GM18873 (cell line): ENCODE data around the gene C1QTNF6.

Source experiments
- ATAC-seq: cut with Tn5 transposase; IDR thresholded peaks from one replicate; pipeline ENCODE4 v1.9.1; 2021; ENCODE audit warnings: mild to moderate bottlenecking, moderate library complexity, moderate number of reproducible peaks; ENCODE audit not compliant: unreplicated experiment, low FRiP score

C1QTNF6 gene

GRCh38 chr22:37224757-37225420, 36.8 kb upstream of the C1QTNF6 start:
- no peak for ATAC-seq

DNA sequence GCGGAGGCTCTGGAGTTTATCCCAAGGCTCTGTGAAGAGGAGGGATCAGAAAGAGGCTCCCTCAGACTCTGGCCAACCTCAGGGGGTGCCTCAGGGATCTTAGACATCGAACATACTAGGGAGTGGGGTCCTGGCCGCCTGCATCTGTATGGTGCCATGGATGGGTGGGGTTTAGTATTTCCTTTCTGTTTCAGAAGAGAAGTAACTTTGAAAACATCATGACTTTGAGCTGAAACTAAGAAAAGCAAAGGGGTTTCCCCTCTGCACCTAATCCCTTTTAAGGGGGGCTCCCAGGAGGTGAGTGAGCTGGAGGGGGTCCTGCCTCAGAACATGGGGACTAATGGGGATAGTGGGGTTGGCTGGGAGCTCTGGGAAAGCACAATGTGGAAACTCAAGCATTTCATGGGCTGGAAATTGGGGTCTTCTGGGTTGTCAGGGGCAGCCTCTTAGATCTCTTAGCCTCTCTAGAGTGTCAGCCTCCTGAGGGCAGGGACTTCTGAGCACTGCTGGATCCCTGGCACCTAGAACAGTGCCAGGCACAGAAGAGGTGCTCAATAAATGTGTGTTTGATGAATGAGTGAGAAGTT, 36.0 kb upstream of the C1QTNF6 start:
- ATAC-seq, result no peak

DNA sequence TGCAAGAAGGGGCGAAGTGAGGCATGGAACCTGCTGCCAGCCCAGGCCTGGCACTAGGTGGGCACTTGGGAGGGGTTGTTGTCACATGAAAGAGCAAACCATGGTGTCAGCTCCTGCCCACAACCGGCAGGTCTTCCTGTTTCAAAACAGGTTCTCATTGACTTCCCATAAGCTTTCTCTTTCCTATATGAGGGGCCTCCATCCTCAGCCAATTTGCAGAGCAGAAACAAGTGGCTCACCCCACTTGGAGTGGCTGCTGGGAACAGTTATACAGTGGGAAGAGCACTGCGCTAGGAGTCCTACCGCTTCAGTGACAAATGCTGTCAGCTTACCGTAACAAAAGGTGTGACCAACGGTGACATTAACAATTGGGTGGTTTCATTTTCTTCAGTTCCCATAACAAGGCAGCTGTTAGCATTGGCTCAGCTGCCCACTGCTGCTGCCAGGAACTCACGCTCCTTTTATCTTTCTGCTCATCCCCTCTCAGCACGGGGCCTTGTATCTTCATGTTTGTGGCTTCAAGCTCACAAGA, 34.5 kb upstream of the C1QTNF6 start:
- ATAC-seq, result no peak

DNA sequence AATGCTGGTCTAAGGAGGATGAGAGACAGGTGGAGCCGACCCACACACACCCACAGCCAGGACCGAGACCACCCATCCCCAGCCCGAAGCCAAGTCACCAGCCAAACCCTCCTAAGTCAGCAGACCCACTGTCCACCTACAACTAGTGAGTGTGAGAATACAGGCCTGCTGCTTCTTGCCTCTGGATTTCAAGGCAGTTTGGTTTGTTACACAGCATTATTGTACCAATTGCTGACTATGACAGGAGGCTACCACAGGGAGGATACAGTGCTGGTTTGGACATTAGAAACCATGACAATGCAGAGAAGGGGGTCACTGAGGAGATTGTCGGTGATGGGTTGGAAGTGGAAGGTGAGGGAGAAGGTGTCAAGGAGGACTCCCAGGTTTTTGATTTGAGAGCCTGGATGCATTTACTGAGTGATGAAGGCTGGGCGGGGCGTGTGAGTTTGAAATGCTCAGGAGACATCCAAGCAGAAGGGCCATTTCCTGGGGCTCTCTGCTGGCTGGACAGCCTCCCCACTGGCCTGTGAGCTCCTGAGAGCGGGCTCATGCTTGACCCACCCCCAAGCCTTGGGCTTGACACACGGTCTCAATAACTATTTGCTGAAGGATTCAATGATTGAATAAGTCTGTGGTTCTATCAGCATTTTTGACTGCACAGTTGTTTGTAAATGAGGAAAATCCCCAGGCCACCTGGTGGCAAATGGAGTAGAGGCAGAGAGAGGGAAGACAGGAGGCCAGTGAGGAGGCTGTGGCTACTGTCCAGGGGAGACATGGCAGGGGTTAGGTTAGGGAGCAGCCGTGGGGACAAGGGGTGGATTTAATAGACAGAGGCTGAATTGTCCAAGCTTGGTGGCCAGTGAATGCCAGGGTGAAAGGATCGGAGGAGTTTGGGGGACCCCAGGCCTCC, 33.6 kb upstream of the C1QTNF6 start:
- no peak for ATAC-seq

- no peak for ATAC-seq
These were observed 32.5 kb upstream of the C1QTNF6 start for GRCh38 chr22:37220543-37220981.

GRCh38 chr22:37219533-37219932, 31.5 kb upstream of the C1QTNF6 start:
- peak; percentile 23 for ATAC-seq

DNA sequence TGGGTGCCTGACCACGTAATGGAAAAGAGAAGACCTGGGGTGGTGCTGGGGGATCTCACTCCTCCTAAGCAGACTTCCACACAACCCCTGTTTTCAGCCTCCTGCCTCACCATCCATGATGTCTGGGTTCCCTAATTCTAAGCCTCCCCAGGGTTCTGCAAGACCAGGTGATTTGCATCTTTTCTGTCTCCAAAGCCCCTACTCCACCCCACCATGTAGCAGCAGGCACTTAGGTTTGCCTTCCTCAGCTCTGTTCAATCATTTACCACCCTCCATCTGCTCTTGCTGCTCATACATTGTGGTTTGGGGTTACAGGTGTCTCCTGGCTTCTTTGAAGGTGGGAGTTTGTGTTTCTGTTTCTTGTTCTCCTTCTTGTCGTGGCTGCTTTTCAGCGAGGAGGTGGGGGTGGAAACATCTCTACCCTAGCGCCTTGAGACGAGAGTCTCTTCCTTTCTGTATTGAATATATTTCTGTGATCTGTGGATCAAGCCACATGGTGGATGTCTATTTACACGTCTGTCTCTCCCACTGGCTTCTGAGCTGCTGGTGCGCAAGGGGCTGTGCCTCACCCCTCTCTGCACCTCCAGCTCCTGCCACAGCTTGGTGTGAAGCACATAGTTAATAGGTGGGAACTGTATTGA, 30.8 kb upstream of the C1QTNF6 start:
- peak; percentile 77 for ATAC-seq

GRCh38 chr22:37218399-37218770, 30.3 kb upstream of the C1QTNF6 start:
- ATAC-seq, result peak; percentile 14

GRCh38 chr22:37215890-37216289, 27.8 kb upstream of the C1QTNF6 start:
- ATAC-seq, result no peak

GRCh38 chr22:37214731-37215030, 26.6 kb upstream of the C1QTNF6 start:
- ATAC-seq, result no peak

- ATAC-seq, result no peak
These were observed 26.1 kb upstream of the C1QTNF6 start for GRCh38 chr22:37213941-37214730.

- ATAC-seq, result no peak
These were observed 25.3 kb upstream of the C1QTNF6 start for GRCh38 chr22:37213218-37213855.

- ATAC-seq, result no peak
These were observed 24.3 kb upstream of the C1QTNF6 start, which contains the start of gene SSTR3 for GRCh38 chr22:37212174-37212906. Gene SSTR3 (minus strand): TSS chr22:37212477. CDS start chr22:37207803, 4,674 bp downstream.

- ATAC-seq, result no peak
These were observed 23.8 kb upstream of the C1QTNF6 start for GRCh38 chr22:37211866-37212173.

DNA sequence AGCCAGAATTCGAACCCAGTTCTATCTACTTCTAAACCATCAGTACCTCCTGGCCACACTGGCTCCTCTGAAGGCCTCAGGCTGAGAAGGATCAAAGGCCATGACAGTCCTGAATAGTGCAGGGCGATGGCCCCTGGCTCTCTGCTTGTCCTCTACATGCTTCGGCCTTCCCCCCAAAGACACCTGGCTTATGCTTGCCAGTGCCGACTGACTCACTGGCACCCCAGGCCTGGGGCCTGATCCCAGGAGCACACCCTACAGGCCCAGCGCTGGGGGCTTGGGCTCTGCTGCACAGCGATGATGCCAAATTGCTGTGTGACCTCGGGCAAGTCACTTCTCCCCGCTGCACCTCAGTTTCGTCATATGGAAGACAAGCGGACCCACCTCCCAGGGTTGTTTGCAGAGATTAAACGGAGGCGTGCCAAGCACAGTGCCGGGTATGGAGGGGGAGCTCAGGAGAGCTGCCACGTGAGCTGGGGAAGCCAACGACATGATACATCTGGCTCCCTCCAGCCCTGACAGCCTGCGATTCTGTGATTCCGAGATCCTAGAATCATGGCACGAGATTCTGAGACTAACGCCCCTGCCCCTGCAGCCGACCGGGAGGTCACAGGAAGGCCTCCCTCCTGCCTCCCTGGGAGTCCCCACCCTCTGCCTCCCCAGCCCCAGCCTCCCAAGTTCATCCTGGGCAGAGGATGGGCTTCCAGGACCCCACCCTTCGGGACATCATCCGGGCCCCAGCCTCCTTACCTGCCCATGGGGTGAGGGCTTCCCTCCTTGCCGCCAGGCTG, 23.2 kb upstream of the C1QTNF6 start:
- ATAC-seq, result no peak

GRCh38 chr22:37210041-37210803, 22.2 kb upstream of the C1QTNF6 start:
- ATAC-seq, result no peak

GRCh38 chr22:37209140-37209845, 21.2 kb upstream of the C1QTNF6 start:
- ATAC-seq, result no peak
